HepG2 (cell line): ENCODE data around the gene POU2AF2. TPM values are rescaled to one million over a fixed set of nuclear protein-coding genes. Genes with fewer than 3 reads are reported as not detected.
A peak's percentile ranks its signal among the peaks of the same experiment; 100 is the strongest.

Source experiments
- ATAC-seq: fragments of 200-7000 bp; cut with Tn5 transposase; 3 replicates; pipeline ENCODE4 v1.9.1; 2020; ENCODE audit warnings: mild to moderate bottlenecking, moderate library complexity
- BruUV-seq: library from RNA; stranded (reverse); fragments of 400-500 nt; replicated peaks from 2 replicates; lab custom pipeline; 2021; lab: Mats Ljungman, UMichigan
- CTCF ChIA-PET: fragments of 300-600 bp; formaldehyde crosslinking; extraction: SDS; loops from one replicate; lab custom pipeline; 2021; ENCODE audit warnings: low total read pairs, inconsistent platforms, low intra/inter-chr PET ratio; lab: Yijun Ruan, JAX
- POLR2A ChIA-PET: fragments of 350-600 bp; sonication (Branson Sonifier 250); formaldehyde crosslinking; loops from one replicate; lab custom pipeline; 2020; ENCODE audit warnings: antibody characterized with exemption, inconsistent platforms; lab: Yijun Ruan, JAX
- DNase-seq: peaks from one replicate; pipeline ENCODE4 v3.0.0-alpha.2; 2015; ENCODE audit warnings: low spot score
- FAIRE-seq: peaks from 3 replicates; lab custom pipeline; 2011; peaks lifted over from hg19 to GRCh38; lab: Jason Lieb, UNC
- H2AFZ ChIP-seq: one replicate; pipeline ENCODE4 v1.6.1; 2011; ENCODE audit warnings: low read length, inconsistent platforms
- H3K27ac ChIP-seq: fragments of 300-600 bp; 3 replicates; pipeline ENCODE4 v1.8.0; 2011; ENCODE audit warnings: mixed run types, mild to moderate bottlenecking, mixed read lengths, low read length, inconsistent platforms; ENCODE audit not compliant: insufficient read depth; ENCODE audit errors: extremely low read length
- H3K27me3 ChIP-seq, 2 experiments: fragments of 200-600 bp in 1 of 2; 2 replicates in 1 of 2; 3 replicates in 1 of 2; pipeline versions ENCODE4 v1.6.0 to v1.8.0; 2011; ENCODE audit warnings: low read length in 2 of 2, mild to moderate bottlenecking in 2 of 2, moderate library complexity in 2 of 2, inconsistent platforms in 1 of 2; ENCODE audit not compliant: insufficient read depth in 2 of 2, control insufficient read depth in 1 of 2
- H3K36me3 ChIP-seq, 2 experiments: fragments of 200-600 bp in 1 of 2; replicated peaks in 1 of 2; 2 replicates in 1 of 2; 3 replicates in 1 of 2; pipeline versions ENCODE4 v1.5.1 to v1.8.0; 2011; ENCODE audit warnings: low read length in 2 of 2, inconsistent platforms in 1 of 2; ENCODE audit not compliant: insufficient read depth in 2 of 2, control insufficient read depth in 1 of 2
- H3K4me1 ChIP-seq: 2 replicates; pipeline ENCODE4 v1.5.1; 2012; ENCODE audit warnings: low read length, inconsistent platforms; ENCODE audit not compliant: insufficient read depth
- H3K4me2 ChIP-seq: 2 replicates; pipeline ENCODE4 v1.6.0; 2011; ENCODE audit warnings: low read depth, low read length, inconsistent platforms
- H3K4me3 ChIP-seq, 3 experiments: fragments of 200-600 bp in 1 of 3; sonication (generic), shearing (Covaris generic) in 1 of 3; replicated peaks in 1 of 3; 2 replicates each; pipeline ENCODE4 v1.5.1; 2011 to 2016; ENCODE audit warnings: low read length in 3 of 3, inconsistent platforms in 2 of 3, low read depth in 2 of 3, mild to moderate bottlenecking in 2 of 3, control low read depth in 1 of 3, mixed read lengths in 1 of 3; ENCODE audit not compliant: insufficient read depth in 1 of 3
- H3K79me2 ChIP-seq: one replicate; pipeline ENCODE4 v1.6.1; 2011; ENCODE audit warnings: low read length, inconsistent platforms; ENCODE audit not compliant: insufficient read depth
- H3K9ac ChIP-seq: 2 replicates; pipeline ENCODE4 v1.6.0; 2011; ENCODE audit warnings: mild to moderate bottlenecking, low read depth, low read length, inconsistent platforms; ENCODE audit not compliant: insufficient read depth
- H3K9me3 ChIP-seq: 2 replicates; pipeline ENCODE4 v1.5.1; 2012; ENCODE audit warnings: mild to moderate bottlenecking, low read length
- H4K20me1 ChIP-seq: 2 replicates; pipeline ENCODE4 v1.6.0; 2011; ENCODE audit warnings: inconsistent platforms, mild to moderate bottlenecking, low read length, moderate library complexity; ENCODE audit not compliant: insufficient read depth
- IRF2 ChIP-seq: IDR thresholded peaks from 2 replicates; pipeline ENCODE4 v1.6.1; 2018; ENCODE audit warnings: missing genetic modification reagents, missing compliant biosample characterization
- NR2F1 ChIP-seq, 2 experiments: fragments of 450-650 bp in 1 of 2; formaldehyde crosslinking in 1 of 2; IDR thresholded peaks; 2 replicates each; pipeline versions ENCODE4 v1.5.0 to v1.6.1; 2016 to 2020; ENCODE audit warnings: mild to moderate bottlenecking in 1 of 2, missing compliant biosample characterization in 1 of 2, missing genetic modification reagents in 1 of 2, moderate library complexity in 1 of 2
- PCBP1 ChIP-seq: fragments of 200-400 bp; formaldehyde crosslinking; IDR thresholded peaks from 2 replicates; pipeline ENCODE4 v1.6.1; 2017; ENCODE audit warnings: mild to moderate bottlenecking, low read depth, low read length, borderline replicate concordance
- PHF21A ChIP-seq: sonication (generic); formaldehyde crosslinking; IDR thresholded peaks from 2 replicates; pipeline ENCODE4 v1.5.0; 2020; ENCODE audit warnings: mild to moderate bottlenecking, missing genetic modification reagents
- ZBTB33 ChIP-seq: sonication (generic); formaldehyde crosslinking; IDR thresholded peaks from 2 replicates; pipeline ENCODE4 v1.4.0; 2020; ENCODE audit warnings: missing genetic modification reagents
- ZBTB38 ChIP-seq: sonication (generic); formaldehyde crosslinking; IDR thresholded peaks from 2 replicates; pipeline ENCODE4 v1.5.1; 2020; ENCODE audit warnings: mild to moderate bottlenecking, missing genetic modification reagents
- ZNF687 ChIP-seq: sonication (generic); formaldehyde crosslinking; IDR thresholded peaks from 2 replicates; pipeline ENCODE4 v1.5.1; 2020; ENCODE audit warnings: mild to moderate bottlenecking, missing genetic modification reagents, moderate library complexity
- ZNF749 ChIP-seq: sonication (generic); formaldehyde crosslinking; IDR thresholded peaks from 2 replicates; pipeline ENCODE4 v1.8.0; 2022; ENCODE audit warnings: mild to moderate bottlenecking, missing genetic modification reagents, moderate library complexity, borderline replicate concordance
- WGBS: methylation state at CpG from one replicate; pipeline ENCODE4 v1.1.6; 2017; ENCODE audit warnings: low lambda C conversion rate; 5-methylcytosine and 5-hydroxymethylcytosine counted together
- in situ Hi-C: cut with HindIII; loops from 2 replicates; pipeline ENCODE4 v1.10.0; 2017; ENCODE audit warnings: low pct_unique_long_range_greater_than_20kb; ENCODE audit not compliant: extremely low pct_ligation_motif_present
- intact Hi-C: fragments of 100-400 bp; cut with micrococcal nuclease; formaldehyde crosslinking; loops from one replicate; pipeline ENCODE4 v1.10.0; 2022; ENCODE audit not compliant: unreplicated experiment
- polyA plus RNA-seq, 8 experiments: library from polyadenylated mRNA; depleted of rRNA in 3 of 8; stranded (reverse) in 7 of 8; unstranded in 1 of 8; fragments of >200 nt; fragmentation: Illumina TruSeq in 4 of 8; extraction: Trizol in 4 of 8; gene quantifications; 2 replicates each; pipeline versions ENCODE4 v1.2.1 to v1.2.3, GENCODE V29; 2011 to 2016; ENCODE audit warnings: low read depth in 4 of 8, missing spikeins in 1 of 8, mixed read lengths in 1 of 8; ENCODE audit not compliant: insufficient read depth in 1 of 8
- total RNA-seq, 5 experiments: library from RNA; depleted of rRNA; stranded (reverse); fragments of >200 nt; fragmentation: Illumina TruSeq; extraction: Trizol; gene quantifications; 2 replicates each; pipeline ENCODE4 v1.2.3, GENCODE V29; 2016; ENCODE audit warnings: low read depth in 1 of 5

POU2AF2 gene
- total and polyA plus RNA-seq, 2 of the 13 experiments (the other 11 are each of a cell fraction or from before 2014, with no cell fraction given): 0.11 TPM; not detected in 1

GRCh38 chr11:111300569-111300968 lies 55.0 kb downstream of the POU2AF2 start:
- no TSS peak for BruUV-seq
- Histone ChIP-seq H3K27me3 (no peaks in the 10 kb centered on the region), H3K9me3 (no peaks in the 10 kb centered on the region), H4K20me1 (no peaks in the 10 kb centered on the region), H3K36me3 (no peaks in the 10 kb centered on the region), H3K79me2 (peaks cover 16% of the 10 kb centered on the region), H2AFZ (no peak overlapping the region), H3K4me1 (peaks cover 67% of the 10 kb centered on the region)
- DNase-seq (no peak), FAIRE-seq (no peak)
- POLR2A ChIA-PET: interaction anchor here (2.0 to 6.9 kb wide), 2 partner anchors 20 to 35 kb away, joined by 7 to 102 read pairs; no protein-coding TSS in a partner anchor
- TF ChIP-seq ZNF687 (CRISPR knock-in tag): peak; percentile 13; the same call in 1 of the 2 replicates
- TF ChIP-seq ZNF749: 0 out of 2 replicates have a peak, but pooled peaks have one; percentile 5
- TF ChIP-seq NR2F1 (CRISPR knock-in tag; IDR thresholded peaks at IDR 0.05): no peak
- TF ChIP-seq ZBTB33 (CRISPR knock-in tag): peak; percentile 34; the same call in 1 of the 2 replicates
- TF ChIP-seq PCBP1: no peak
- 0 out of 2 replicates have a peak, but pooled peaks have one; percentile 26 for TF ChIP-seq IRF2 (CRISPR knock-in tag)
- TF ChIP-seq ZBTB38 (CRISPR knock-in tag): peak; percentile 90
- TF ChIP-seq PHF21A (CRISPR knock-in tag): no peak
- TF ChIP-seq, all 625 proteins: peak for 5
- Histone ChIP-seq H3K4me2 (peak overlapping the region; percentile 79), H3K4me3 (peak overlapping the region; percentile 26 to 78 (median 62); a peak in 5 of 6 replicates), H3K9ac (peak overlapping the region; percentile 93), H3K27ac (peak overlapping the region; percentile 81)
- no peak for ATAC-seq
- in situ Hi-C loops (no loop called here), intact Hi-C loops (no loop called here)
- CTCF ChIA-PET: interaction anchor here (5.7 kb wide), 1 partner anchor 123 kb away, joined by 51 read pairs; no protein-coding TSS in a partner anchor
- 90% methylated on average over 9 of the region's 9 CpGs for WGBS
